ENCODE measurements around the gene CFAP61.

CFAP61 gene

DNA sequence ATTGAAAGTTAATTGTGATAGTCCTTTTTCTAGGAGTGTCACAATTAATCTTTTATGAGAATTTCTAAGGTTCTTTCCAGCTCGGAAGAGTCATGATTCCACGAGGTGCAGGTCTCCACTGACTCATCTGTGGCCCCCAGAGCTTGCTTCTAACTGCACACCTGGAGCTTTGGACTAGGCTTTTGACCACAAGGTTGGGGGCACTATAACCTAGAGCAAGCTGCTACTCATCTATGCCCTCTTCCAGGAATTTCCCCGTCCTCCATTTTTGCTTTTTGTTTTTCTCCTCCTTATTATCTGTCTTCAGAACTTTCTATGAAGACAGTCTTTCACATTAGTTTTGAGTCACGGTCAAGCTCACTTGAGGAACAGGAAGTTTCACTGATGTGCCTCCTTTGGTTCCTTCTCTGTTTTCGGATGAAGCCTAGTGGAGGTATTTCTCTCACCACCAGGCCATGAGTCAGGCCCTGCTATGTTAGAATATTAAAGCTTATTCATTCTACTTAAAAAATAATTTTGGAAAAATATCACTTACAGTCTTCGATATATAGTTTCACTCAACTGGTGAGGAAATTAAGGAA is 196.4 kb downstream of the CFAP61 start:
- DNase-seq, result no peak

DNA sequence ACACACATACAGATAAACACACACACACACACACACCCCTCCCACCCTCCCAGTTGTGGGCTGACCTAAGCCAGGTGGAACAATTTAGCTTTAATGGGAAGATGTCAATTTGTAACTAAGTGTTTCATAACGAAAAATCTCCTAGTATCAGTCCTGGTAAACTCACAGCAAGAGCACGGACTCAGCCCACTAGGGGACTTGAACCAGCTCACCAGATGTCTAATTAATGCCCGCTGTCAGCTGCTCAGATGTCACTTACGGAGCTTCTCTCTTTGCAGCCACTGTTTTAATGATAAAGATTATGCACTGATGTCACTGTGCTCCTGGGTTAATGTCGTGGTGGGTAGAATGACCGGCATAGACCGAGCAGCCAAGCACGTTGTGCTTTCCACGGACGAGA is 199.0 kb downstream of the CFAP61 start:
- no peak for DNase-seq

GRCh38 chr20:20251836-20252235 is 199.5 kb downstream of the CFAP61 start:
- no peak for DNase-seq

DNA sequence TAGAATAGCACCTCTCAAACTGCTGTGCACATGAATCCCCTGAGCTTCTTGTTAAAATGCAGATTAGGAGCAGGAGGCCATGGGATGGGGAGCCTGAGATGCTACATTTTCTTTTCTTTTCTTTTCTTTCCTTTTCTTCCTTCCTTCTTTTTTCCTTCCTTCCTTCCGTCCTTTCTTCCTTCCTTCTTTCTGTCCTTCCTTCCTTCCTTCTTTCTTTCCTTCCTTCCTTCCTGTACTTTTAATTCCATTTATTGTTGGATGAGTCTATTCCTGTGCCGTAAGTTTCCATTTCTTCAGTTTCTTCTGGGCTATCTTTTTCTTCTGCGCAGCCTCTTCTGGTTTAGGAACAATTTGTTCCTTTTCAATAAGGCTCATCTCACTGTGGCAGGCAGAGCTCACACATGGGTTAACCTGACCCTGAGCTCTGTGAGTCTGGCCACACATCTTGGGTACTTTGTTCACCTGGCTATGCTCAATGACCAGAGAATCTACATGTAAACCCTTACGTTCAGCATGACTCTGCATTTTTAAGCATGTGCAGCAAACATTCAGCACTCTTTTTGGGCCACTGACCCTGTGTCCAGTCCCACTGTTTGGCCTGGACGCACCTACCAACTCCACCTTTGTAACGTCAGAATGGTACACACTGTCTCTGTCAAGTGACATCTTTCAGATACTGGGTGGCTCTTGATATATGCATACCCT is 200.9 kb downstream of the CFAP61 start:
- no peak for DNase-seq

DNA sequence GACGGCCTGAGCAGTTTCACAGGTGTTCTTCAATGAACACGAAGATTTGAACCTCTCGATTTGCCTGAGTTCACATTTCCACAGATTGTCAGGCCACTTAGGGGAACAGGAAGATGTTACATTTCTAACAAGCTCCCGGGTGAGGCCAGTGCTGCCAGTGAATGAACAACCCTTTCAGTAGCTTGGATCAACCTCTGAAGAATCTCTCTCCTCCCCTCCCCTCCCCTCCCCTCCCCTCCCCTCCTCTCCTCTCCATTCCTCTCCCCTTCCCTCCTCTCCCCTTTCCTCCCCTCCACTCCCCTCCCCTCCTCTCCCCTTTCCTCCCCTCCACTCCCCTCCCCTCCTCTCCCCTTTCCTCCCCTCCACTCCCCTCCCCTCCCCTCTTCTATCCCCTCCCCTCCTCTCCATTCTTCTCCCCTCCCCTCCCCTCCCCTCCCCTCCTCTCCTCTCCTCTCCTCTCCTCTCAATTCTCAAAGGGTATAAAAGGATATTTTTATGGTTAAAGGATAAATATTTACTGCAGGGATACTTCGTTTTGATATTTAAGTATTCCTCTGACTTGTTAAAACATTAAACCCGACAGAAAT is 201.5 kb downstream of the CFAP61 start:
- DNase-seq, result no peak

DNA sequence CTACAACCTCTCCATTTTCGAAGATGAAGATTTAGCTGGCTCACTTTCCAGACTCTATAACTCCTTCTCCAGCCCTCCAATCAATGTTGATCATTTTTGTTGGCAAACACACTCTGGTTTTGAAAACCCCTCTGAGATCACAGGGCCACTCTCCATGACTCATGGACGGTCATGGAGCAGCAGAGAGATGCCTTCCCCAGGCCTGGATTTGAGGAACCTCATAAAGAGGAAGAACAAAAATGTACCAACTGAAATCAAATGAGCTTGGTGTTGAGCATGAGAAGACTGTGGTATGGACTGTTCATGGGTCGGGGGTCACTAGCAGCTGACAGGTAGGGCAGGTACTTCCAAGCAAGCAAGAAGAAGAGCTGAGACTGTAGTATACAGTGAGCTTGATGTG is 202.8 kb downstream of the CFAP61 start:
- no peak for DNase-seq

GRCh38 chr20:20259533-20259932 is 207.2 kb downstream of the CFAP61 start:
- no peak for DNase-seq

- no peak for DNase-seq
These were observed 208.8 kb downstream of the CFAP61 start for GRCh38 chr20:20261159-20261558.

- no peak for DNase-seq
These were observed 212.9 kb downstream of the CFAP61 start for GRCh38 chr20:20265210-20265609.

DNA sequence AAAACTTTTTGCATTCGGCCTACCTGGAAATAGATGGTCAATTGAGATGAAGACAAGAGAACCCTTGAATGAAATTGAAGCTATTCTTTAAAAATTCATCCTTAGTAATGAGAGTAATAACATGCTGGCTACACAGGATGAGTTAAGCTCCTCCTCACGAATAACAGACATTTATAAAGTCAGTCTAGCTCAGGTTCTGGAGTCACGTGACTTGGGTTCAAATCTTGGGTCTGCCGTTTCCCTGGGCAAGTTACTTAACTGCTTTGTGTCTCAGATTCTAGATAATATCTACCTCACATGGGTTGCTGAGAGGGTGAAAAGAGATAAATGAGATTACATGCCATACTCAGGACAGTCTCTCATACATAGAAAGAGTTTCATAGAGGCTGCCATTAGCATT is 214.2 kb downstream of the CFAP61 start:
- no peak for DNase-seq

- no peak for DNase-seq
These were observed 215.5 kb downstream of the CFAP61 start for GRCh38 chr20:20267685-20268370.

DNA sequence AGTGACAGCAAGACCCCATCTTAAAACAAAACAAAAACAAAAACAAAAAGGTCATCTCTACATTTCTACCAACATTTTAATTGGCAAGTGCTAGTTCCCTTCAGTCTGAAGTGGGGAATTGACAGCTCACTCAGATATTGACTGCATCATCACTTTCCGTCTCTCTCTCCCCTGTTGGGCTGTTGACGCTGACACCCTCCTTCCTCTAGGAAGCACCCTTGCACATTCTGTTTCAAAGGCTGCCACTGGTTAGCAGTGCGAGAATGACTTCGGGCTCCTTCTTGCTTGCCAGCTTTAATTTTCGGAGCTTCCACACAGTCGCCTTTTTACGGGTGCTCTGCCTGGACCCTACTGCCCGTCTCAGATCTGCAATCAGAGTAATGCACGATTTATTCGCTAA is 218.9 kb downstream of the CFAP61 start:
- DNase-seq, result no peak

- no peak for DNase-seq
These were observed 220.4 kb downstream of the CFAP61 start for GRCh38 chr20:20272686-20273085.

- no peak for DNase-seq
These were observed 221.0 kb downstream of the CFAP61 start for GRCh38 chr20:20273286-20273685.

DNA sequence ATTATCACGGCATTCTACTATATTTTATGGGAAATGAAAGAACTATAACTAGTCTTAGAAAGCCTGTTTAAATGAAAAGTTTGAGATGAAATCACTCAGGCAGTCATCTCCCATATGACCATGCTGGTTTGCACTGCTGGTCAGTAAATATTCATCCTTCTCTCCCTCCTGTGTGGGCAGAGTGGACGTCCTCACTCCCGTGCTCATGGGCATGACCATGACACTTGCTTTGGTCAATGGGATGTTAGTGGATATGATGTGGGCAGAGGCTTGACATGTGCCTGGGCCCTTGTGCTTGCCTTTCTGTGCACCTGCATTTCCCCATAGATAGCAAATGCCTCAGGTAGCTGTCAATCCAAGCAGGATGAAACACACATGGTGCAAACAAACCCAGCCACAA is 222.5 kb downstream of the CFAP61 start:
- no peak for DNase-seq

DNA sequence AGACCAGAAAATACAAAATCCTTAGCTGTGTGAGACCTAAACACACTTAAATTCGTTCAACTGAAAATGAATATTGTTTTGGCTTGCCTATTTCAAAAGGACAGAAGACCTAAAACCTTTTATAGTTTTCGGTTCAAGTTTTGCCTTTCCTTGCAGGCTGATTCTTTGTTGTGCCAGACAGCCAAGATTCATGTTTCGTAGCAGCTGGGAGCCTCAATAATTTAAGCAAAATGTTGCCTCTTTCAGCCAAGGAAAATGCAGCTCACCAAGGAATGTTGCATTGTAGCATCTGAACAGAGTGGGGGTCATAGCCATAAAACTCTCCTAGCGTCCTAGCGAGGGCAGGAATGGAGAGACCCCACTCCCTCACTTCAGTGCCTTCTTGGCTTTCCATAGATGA is 223.3 kb downstream of the CFAP61 start:
- no peak for DNase-seq

DNA sequence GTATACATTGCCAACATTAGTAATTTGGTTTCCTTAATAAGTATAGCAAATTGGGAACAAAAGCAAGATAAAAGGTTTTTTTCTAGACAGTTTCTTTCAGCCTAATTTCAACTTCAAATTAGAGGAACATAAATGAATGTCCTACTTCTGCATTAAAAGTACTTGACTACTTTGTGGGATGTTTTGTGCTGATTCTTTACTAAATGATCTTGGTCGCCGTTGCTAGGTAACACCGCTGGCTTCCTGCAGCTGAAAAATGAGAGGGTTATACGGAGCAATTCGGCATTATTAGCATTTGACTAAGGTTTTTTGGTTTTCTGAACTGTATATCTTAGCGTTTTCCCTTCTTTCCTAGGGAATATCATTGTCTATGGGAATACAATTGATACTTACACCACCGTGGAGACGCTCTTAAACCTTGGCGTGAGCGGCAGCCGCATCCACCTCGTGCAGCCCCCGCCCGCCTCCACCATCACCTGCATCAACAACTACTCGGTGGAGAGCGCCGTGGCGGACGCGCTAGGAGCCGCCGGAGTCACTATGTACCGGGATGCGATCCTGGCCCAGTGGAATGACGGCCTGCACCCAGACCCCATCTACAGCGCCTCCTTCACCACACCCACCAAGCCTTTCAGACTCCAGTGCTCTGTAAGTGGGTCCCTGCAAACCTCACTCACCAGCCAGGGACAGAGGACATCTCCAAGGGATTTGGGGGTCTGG is 224.6 kb downstream of the CFAP61 start:
- DNase-seq, result no peak

DNA sequence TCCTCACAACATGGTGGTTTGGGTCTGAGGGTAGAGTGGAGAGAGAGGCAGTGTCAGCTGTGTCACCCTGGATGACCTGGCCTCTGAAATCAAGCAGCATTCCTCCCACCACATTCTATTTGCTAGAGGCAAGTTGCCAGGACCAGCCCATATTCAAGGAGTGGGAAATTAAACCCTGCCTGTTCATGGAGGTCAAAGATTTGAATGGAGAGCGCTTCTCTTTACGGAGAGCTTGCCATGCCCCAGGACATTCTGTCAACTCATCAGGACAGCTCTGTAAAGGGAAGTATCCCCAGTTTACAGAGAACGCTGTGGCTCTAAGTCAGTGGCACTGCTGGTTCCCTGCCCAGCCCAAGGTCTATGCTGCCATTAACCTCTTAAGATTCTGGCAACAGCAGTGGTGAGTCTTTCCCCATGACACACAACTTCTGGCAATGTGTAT is 225.6 kb downstream of the CFAP61 start:
- no peak for DNase-seq

GRCh38 chr20:20286061-20286460 is 233.7 kb downstream of the CFAP61 start:
- DNase-seq, result no peak

- DNase-seq, result no peak
These were observed 237.0 kb downstream of the CFAP61 start for GRCh38 chr20:20289331-20289730.

- no peak for DNase-seq
These were observed 240.1 kb downstream of the CFAP61 start for GRCh38 chr20:20292472-20292871.

DNA sequence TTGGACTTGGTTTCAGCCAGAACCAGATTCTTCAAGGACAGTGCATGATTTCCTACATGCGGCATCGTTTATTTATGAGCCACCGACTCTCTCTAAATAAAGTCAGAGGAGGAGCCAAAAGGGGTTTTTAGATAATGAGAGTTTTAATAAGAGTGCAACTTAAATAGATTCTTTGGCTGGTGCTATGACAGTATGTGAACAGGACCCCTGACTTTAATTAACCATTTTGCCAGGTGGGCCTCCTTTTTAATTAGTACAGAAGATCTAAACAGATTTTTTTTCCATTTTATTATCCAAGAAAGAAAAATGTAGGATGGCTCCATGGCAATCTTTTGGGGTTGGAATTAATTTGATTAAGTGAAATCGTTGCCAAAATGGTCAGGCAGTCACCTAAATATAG is 240.8 kb downstream of the CFAP61 start:
- DNase-seq, result no peak

DNA sequence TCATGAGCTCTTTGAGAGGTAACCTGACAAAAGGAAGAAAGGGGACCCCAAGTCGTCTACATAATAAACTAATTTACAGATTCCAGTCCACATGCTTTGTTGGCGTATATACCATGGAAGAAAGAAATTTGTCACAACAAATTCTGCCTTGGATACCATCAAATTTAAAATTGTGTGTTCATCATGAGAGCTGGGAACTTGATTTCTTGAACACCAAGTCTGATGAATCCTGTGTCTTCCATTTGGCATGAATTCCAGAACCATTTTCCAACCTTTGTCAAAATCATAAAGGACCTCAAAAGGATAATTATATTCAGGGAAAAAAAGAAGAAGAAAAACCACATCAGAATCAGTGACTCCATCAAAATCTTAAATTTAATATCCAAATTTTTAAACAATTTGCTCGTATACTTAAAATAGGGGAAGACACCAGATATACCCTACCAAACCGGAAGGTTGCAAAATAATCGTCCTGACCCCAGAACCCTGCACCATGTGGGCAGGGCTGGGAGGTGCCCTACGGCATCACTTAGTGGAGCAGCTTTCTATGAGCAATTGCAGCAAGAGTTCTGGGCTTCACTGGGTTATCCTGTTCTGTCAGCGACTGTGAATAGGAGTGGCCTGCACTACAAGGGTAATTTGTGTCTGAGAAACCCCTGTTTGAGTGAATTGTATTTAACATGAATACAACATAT is 241.5 kb downstream of the CFAP61 start:
- DNase-seq, result no peak

Data from activated CD4-positive, alpha-beta T cell treated with anti-CD3 and anti-CD28 coated beads, Interleukin-2, amount 50 U/mL, for 1 hour (primary cell).